GM19395 (cell line): ENCODE data around the gene SHB.

Experiments used
- ATAC-seq: cut with Tn5 transposase; IDR thresholded peaks from one replicate; pipeline ENCODE4 v1.9.1; 2021; ENCODE audit warnings: mild to moderate bottlenecking, moderate library complexity; ENCODE audit not compliant: unreplicated experiment

SHB gene

GRCh38 chr9:38088006-38088925 is 19.2 kb upstream of the SHB start:
- peak; percentile 66 for ATAC-seq

GRCh38 chr9:38086496-38086895 is 17.5 kb upstream of the SHB start:
- no peak for ATAC-seq

- ATAC-seq: no peak
These were observed 16.3 kb upstream of the SHB start for GRCh38 chr9:38085308-38085707.

GRCh38 chr9:38084556-38084880 is 15.5 kb upstream of the SHB start:
- no peak for ATAC-seq

- ATAC-seq: no peak
These were observed 15.0 kb upstream of the SHB start for GRCh38 chr9:38083858-38084555.

GRCh38 chr9:38082446-38083287 is 13.6 kb upstream of the SHB start:
- ATAC-seq: no peak

GRCh38 chr9:38081356-38082108 is 12.5 kb upstream of the SHB start:
- ATAC-seq: no peak

GRCh38 chr9:38079461-38080031 is 10.5 kb upstream of the SHB start:
- no peak for ATAC-seq

- ATAC-seq: no peak
These were observed 6.2 kb upstream of the SHB start for GRCh38 chr9:38075272-38075671.

- no peak for ATAC-seq
These were observed 5.5 kb upstream of the SHB start for GRCh38 chr9:38074441-38074961.

GRCh38 chr9:38073882-38074281 is 4.9 kb upstream of the SHB start:
- ATAC-seq: no peak

GRCh38 chr9:38071470-38072134 is 2.6 kb upstream of the SHB start:
- no peak for ATAC-seq

- ATAC-seq: no peak
These were observed 957 bp downstream of the SHB start for GRCh38 chr9:38067859-38068681.

- ATAC-seq: no peak
These were observed 1.8 kb downstream of the SHB start for GRCh38 chr9:38066914-38067858.

GRCh38 chr9:38066197-38066913 is 2.7 kb downstream of the SHB start:
- ATAC-seq: no peak

GRCh38 chr9:38065369-38066075 is 3.5 kb downstream of the SHB start:
- peak; percentile 38 for ATAC-seq
